NCI-H2196 treated with DMSO at 0.1 percent for 48 hours (cell line): ENCODE results near the gene NPAS3.
A peak's percentile ranks its signal among the peaks of the same experiment; 100 is the strongest.

Source experiments
- DNase-seq: peaks from one replicate; lab custom pipeline; 2025; ENCODE audit not compliant: unreplicated experiment; lab: John Stamatoyannopoulos, UW

The NPAS3 gene

GRCh38 chr14:32940066-32940651, 1.5 kb downstream of the NPAS3 start:
- DNase-seq, result no peak

GRCh38 chr14:32940711-32941667, 2.3 kb downstream of the NPAS3 start:
- no peak for DNase-seq

- no peak for DNase-seq
These were observed 3.0 kb downstream of the NPAS3 start for GRCh38 chr14:32941668-32942065.

DNA sequence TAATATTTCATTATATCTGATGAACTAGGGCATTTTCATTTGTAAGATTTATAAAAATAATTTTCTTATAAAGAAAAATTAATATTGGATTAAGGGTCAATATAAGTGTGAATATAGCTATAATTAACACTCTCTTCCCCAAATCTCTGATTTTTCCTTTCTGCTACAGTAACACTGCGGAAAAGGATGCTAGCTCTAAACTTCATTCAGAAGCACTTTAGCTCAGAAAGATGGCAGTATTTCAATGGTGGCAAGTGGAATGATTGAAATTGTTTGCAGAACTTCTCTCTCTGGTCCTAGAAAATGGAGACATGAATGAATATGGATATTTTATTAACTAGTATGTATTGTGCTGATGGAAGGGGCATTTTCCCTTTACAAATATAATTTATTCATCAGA, 8.4 kb downstream of the NPAS3 start:
- no peak for DNase-seq

- DNase-seq, result no peak
These were observed 9.1 kb downstream of the NPAS3 start for GRCh38 chr14:32947792-32948191.

- DNase-seq, result no peak
These were observed 11.9 kb downstream of the NPAS3 start for GRCh38 chr14:32950584-32950983.

DNA sequence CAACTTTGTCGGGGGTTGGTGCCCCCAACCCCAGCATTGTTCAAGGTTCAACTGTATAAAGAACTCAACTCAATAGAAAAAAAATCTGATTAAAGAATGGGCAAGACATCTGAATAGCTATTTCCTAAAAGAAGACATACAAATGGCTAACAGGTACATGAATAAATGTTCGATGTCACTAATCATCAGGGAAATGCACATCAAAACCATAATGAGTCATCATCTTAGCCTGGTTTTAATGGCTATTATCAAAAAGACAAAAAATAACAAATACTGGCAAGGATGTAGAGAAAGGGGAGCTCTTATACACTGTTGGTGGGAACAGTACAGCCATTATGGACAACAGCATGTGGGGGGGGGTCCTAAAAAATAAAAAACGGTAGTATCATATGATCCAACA, 28.7 kb downstream of the NPAS3 start:
- no peak for DNase-seq

GRCh38 chr14:32968972-32969544, 30.4 kb downstream of the NPAS3 start:
- DNase-seq, result no peak

- no peak for DNase-seq
These were observed 39.2 kb downstream of the NPAS3 start for GRCh38 chr14:32977913-32978312.

- no peak for DNase-seq
These were observed 40.1 kb downstream of the NPAS3 start for GRCh38 chr14:32978691-32979255.

DNA sequence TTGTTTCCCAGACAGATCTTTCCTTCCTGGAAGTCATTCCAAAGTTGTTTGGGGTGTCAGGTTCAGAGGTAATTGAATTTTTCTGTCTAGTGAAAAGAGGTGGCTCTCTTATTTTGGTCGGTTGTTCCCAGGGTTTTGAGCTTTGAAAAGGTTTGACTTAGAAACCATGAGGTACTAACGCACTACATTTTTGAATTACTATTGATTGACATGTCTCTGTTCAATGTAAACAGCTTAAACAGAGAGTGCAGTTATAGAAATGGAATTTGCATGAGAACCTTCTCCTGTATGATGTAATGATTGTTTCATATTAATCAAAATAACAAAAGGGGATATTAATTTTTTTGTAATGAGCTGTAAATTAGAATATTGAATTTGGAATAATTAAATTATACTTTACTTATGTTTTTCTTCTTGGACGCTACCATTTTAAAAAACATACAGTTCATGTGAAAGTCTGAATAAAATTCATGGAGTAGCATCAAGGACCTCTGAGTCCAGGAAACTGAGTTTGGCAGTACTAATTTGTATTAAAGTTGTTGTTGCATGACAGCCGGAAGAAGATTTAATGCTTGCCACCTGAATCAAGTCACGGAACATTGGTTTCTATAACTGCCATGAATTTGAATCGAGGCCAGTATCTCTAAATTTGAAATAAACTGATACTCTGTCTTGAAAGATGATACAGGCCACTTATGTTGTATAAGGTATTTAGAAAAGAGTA, 41.7 kb downstream of the NPAS3 start:
- DNase-seq, result no peak

- DNase-seq, result peak; percentile 3
These were observed 42.3 kb downstream of the NPAS3 start for GRCh38 chr14:32980902-32981501.

GRCh38 chr14:32984241-32984930, 45.7 kb downstream of the NPAS3 start:
- no peak for DNase-seq

DNA sequence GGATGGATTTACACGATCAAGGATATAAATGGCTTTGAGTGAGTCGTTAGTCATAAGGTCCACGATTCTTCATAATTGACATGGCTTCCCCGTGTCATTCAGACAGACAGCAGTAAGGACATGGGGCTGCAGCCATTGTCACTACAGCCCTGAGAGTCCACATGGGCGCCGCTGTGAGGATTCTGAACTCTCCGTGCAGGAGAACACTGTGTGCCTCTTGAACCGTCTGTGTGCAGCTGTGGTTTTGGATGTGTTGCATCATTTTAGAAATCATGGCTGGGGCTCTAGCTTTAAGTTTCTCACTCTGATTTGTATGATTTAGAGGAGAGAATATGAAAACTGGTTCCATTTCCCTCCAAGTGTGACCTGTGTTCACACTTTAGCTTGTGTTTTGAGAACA, 47.2 kb downstream of the NPAS3 start:
- no peak for DNase-seq

GRCh38 chr14:32986791-32987540, 48.3 kb downstream of the NPAS3 start:
- DNase-seq, result no peak

DNA sequence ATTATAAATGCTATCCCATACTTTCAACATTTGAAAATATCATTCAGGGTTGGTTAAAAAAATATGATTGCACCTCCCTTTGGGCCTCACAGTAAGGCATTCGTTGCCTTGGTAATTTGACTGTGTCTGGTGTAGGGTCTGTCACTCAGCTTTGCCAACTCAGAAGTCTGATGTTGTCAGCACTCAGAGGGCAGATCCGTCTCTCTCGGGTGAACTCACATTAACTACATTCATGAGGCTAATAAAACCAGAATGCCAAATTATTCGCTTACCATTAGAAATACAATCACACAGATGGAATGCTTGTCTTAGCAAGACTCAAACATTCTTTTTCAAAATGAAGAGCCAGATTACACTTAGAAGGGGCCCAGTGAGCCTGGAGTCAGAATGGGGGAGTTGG, 53.0 kb downstream of the NPAS3 start:
- no peak for DNase-seq

GRCh38 chr14:32993921-32994320, 55.2 kb downstream of the NPAS3 start:
- DNase-seq, result no peak

DNA sequence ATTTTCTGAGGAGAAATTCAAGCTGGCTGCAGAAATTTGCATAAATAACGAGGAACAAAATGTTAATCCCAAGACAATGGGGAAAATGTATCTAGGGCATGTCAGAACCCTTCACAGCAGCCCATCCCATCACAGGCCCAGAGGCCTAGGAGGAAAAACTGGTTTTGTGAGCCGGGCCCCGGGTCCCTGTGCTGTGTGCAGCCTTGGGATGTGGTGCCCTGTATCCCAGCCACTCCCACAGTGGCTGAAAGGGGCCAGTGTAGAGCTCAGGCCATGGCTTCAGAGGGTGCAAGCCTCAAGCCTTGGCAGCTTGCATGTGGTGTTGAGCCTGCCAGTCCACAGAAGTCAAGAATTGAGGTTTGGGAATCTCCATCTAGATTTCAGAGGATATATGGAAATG, 57.7 kb downstream of the NPAS3 start:
- no peak for DNase-seq

DNA sequence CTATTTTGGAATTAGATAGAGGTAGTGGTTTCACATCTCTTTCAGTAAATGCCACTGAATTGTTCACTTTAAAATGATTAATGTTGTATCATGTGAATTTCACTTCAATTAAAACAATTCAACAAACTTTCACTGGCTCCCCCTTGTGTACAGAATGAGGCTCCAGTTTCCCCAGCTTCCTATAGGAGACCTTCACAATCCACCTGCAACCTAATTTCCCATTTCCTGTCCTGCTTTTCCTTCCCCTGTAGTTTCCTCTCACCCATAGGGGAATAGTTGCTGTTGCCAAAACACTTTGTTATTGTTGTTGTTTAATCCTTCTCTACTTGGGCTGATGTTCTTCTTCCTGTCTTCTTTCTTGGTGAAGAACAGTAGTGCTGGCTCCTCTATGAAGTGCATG, 59.8 kb downstream of the NPAS3 start:
- no peak for DNase-seq
